Mucosa of descending colon (tissue), 3 donors: ENCODE measurements around the gene PPP1R3G. TPM values are rescaled to one million over a fixed set of nuclear protein-coding genes. Genes with fewer than 3 reads are reported as not detected.

Experiments
- ATAC-seq: fragments of 200-7000 bp; cut with Tn5 transposase; one replicate; pipeline ENCODE4 v1.9.1; 2020; ENCODE audit warnings: mild to moderate bottlenecking, moderate library complexity
- DNase-seq, 3 donors: peaks; one replicate each; pipeline ENCODE4 v3.0.0-alpha.2; 2020
- H3K36me3 ChIP-seq: fragments of 200-600 bp; one replicate; pipeline ENCODE4 v1.8.0; 2021; ENCODE audit warnings: low read depth, mild to moderate bottlenecking
- H3K4me1 ChIP-seq: fragments of 200-600 bp; one replicate; pipeline ENCODE4 v1.8.0; 2021; ENCODE audit warnings: low read depth, mild to moderate bottlenecking
- H3K4me3 ChIP-seq: fragments of 200-600 bp; one replicate; pipeline ENCODE4 v1.8.0; 2021; ENCODE audit warnings: mild to moderate bottlenecking
- H3K9me3 ChIP-seq: fragments of 200-600 bp; one replicate; pipeline ENCODE4 v1.8.0; 2021; ENCODE audit warnings: mild to moderate bottlenecking
- CTCF ChIP-seq: fragments of 200-600 bp; IDR thresholded peaks from one replicate; pipeline ENCODE4 v1.8.0; 2022; ENCODE audit warnings: antibody characterized with exemption, mild to moderate bottlenecking
- intact Hi-C, 2 donors: fragments of 100-400 bp; cut with DNase I in 1 of 2; cut with micrococcal nuclease in 1 of 2; formaldehyde crosslinking; loops; one replicate each; pipeline versions ENCODE4 v1.11.0 to v1.11.1; 2022; cut with DNase I, micrococcal nuclease
- total RNA-seq, 3 donors: library from RNA; stranded (reverse); fragmentation: NEBNext Ultra II Directional in 2 of 3; extraction: Animal tissue kit (Norgen Biotek cat#: 25700) in 2 of 3; gene quantifications; one replicate each; pipeline versions ENCODE4 v1.2.1 to v1.2.4, GENCODE V29; 2021 to 2023
- donor health status: DM: no; HTN: no; CAD: no; lungs with moderate emphysema.
- donor health status: DM: no; HTN: no; CAD: no.
- donor health status: DM: no; HTN: yes; CAD: no.

The PPP1R3G gene
- total RNA-seq, 3 donors from 2014 or later = 0.46 to 2.8 (median 0.55) TPM

- DNase-seq (no peak), ATAC-seq (no peak)
- no peaks in the 10 kb centered on the region for H3K4me1 ChIP-seq
- H3K36me3 ChIP-seq = no peaks in the 10 kb centered on the region
- H3K4me3 ChIP-seq = no peak overlapping the region
- H3K9me3 ChIP-seq = no peaks in the 10 kb centered on the region
- TF ChIP-seq CTCF = no peak
- intact Hi-C loops = no loop called here
Observed at GRCh38 chr6:5072440-5072839, 12.7 kb upstream of the PPP1R3G start.

GRCh38 chr6:5073992-5074391 is 11.1 kb upstream of the PPP1R3G start:
- DNase-seq = no peak

GRCh38 chr6:5076931-5077330 is 8.2 kb upstream of the PPP1R3G start:
- intact Hi-C loops = no loop called here
- no peak for TF ChIP-seq CTCF
- ATAC-seq (no peak), DNase-seq (no peak)
- Histone ChIP-seq H3K36me3 (no peaks in the 10 kb centered on the region), H3K4me1 (no peaks in the 10 kb centered on the region), H3K4me3 (no peak overlapping the region), H3K9me3 (no peaks in the 10 kb centered on the region)

More at GRCh38 chr6:5073992-5074391, 11.1 kb upstream of the PPP1R3G start:
- Histone ChIP-seq H3K9me3 (no peaks in the 10 kb centered on the region), H3K36me3 (no peaks in the 10 kb centered on the region), H3K4me3 (no peak overlapping the region), H3K4me1 (no peaks in the 10 kb centered on the region)
- TF ChIP-seq CTCF = no peak
- ATAC-seq = no peak
- intact Hi-C loops = no loop called here

GRCh38 chr6:5078121-5078669 is 6.9 kb upstream of the PPP1R3G start:
- H3K9me3 ChIP-seq = no peaks in the 10 kb centered on the region
- TF ChIP-seq CTCF = no peak
- H3K4me1 ChIP-seq = no peaks in the 10 kb centered on the region
- no peak for DNase-seq
- peak; percentile 64 for ATAC-seq
- H3K36me3 ChIP-seq = no peaks in the 10 kb centered on the region
- H3K4me3 ChIP-seq = no peak overlapping the region
- intact Hi-C loops = no loop called here

GRCh38 chr6:5079692-5080091 is 5.4 kb upstream of the PPP1R3G start:
- no peak for TF ChIP-seq CTCF

GRCh38 chr6:5080574-5080973 is 4.6 kb upstream of the PPP1R3G start:
- intact Hi-C loops = no loop called here
- Histone ChIP-seq H3K36me3 (no peaks in the 10 kb centered on the region), H3K4me3 (no peak overlapping the region), H3K4me1 (no peaks in the 10 kb centered on the region), H3K9me3 (no peaks in the 10 kb centered on the region)
- ATAC-seq = no peak
- no peak for DNase-seq
- TF ChIP-seq CTCF = no peak

More at GRCh38 chr6:5079692-5080091, 5.4 kb upstream of the PPP1R3G start:
- Histone ChIP-seq H3K36me3 (no peaks in the 10 kb centered on the region), H3K4me3 (no peak overlapping the region), H3K9me3 (no peaks in the 10 kb centered on the region), H3K4me1 (no peaks in the 10 kb centered on the region)
- intact Hi-C loops = no loop called here
- DNase-seq (no peak), ATAC-seq (no peak)
